Omental fat pad (tissue), 4 donors: ENCODE data around the gene TMX4. TPM values are rescaled to one million over a fixed set of nuclear protein-coding genes. Genes with fewer than 3 reads are reported as not detected.

Experiments used
- ATAC-seq: fragments of 150-250 bp; one replicate; pipeline ENCODE4 v1.9.1; 2016; ENCODE audit warnings: mild to moderate bottlenecking, moderate library complexity; ENCODE audit not compliant: low FRiP score
- DNase-seq: peaks from one replicate; pipeline ENCODE4 v3.0.0-alpha.2; 2019; ENCODE audit warnings: low spot score
- total RNA-seq, 4 donors: library from RNA; depleted of rRNA; stranded (reverse); fragments of >200 nt; gene quantifications; one replicate each; pipeline ENCODE4 v1.1.0, GENCODE V29; 2016
- TF ChIP-seq, protein P1 (sequence below), 3 donors: fragments of 450-650 bp; IDR thresholded peaks; one replicate each; pipeline ENCODE4 v1.5.1; 2016 to 2017; ENCODE audit warnings: antibody characterized with exemption in 3 of 3, mild to moderate bottlenecking in 3 of 3, moderate library complexity in 2 of 3

Gene TMX4
- total RNA-seq, 4 donors from 2014 or later: 30.8 to 48.8 (median 41.6) TPM

DNA sequence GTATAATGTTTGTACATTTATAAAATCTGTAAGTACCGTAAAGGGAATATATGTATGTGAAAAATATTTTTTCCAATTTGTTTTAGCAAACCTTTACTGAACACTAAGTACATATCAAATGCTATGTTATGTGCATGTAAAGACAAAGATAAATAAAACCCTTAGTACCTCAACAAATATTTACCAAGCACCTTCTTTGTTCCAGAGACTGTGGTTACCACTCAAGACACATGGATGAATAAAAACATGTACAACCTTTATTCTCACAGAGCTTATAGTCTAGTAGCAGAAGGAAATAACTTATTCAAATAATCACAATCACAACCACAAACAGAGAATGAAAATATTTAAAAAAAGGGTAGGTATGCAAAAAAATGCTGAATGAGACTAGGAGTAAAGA is 17.5 kb downstream of the TMX4 start:
- DNase-seq (no peak), ATAC-seq (no peak)
- TF ChIP-seq, protein P1, sequence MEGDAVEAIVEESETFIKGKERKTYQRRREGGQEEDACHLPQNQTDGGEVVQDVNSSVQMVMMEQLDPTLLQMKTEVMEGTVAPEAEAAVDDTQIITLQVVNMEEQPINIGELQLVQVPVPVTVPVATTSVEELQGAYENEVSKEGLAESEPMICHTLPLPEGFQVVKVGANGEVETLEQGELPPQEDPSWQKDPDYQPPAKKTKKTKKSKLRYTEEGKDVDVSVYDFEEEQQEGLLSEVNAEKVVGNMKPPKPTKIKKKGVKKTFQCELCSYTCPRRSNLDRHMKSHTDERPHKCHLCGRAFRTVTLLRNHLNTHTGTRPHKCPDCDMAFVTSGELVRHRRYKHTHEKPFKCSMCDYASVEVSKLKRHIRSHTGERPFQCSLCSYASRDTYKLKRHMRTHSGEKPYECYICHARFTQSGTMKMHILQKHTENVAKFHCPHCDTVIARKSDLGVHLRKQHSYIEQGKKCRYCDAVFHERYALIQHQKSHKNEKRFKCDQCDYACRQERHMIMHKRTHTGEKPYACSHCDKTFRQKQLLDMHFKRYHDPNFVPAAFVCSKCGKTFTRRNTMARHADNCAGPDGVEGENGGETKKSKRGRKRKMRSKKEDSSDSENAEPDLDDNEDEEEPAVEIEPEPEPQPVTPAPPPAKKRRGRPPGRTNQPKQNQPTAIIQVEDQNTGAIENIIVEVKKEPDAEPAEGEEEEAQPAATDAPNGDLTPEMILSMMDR (IDR thresholded peaks at IDR 0.05): no peak

- DNase-seq (no peak), ATAC-seq (no peak)
- TF ChIP-seq, protein P1 (IDR thresholded peaks at IDR 0.05): no peak
Observed at GRCh38 chr20:8000796-8001195, 18.8 kb downstream of the TMX4 start.

GRCh38 chr20:7996898-7997297 is 22.7 kb downstream of the TMX4 start:
- TF ChIP-seq, protein P1 (IDR thresholded peaks at IDR 0.05): no peak
- no peak for DNase-seq
- ATAC-seq: no peak

- DNase-seq (no peak), ATAC-seq (no peak)
- TF ChIP-seq, protein P1 (IDR thresholded peaks at IDR 0.05): no peak
Observed at GRCh38 chr20:7994809-7995208, 24.8 kb downstream of the TMX4 start.

DNA sequence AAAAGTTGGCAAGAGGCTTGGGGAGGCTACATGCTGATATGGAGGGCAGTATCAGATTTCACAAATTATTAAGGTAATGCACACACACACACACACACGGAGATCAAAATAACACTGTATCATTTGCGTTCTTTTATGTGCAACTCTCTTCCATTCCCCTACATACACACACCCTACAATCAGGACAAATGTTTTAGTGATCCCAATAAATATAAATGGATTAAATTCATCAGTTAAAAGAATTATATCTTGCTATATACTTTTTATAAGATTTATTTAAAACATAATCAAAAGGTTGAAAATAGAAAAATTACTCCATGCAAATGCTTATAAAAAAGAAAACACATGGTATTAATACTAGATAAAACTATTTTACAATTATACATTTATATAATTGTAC is 25.9 kb downstream of the TMX4 start:
- ATAC-seq (no peak), DNase-seq (no peak)
- TF ChIP-seq, protein P1 (IDR thresholded peaks at IDR 0.05): no peak

- TF ChIP-seq, protein P1 (IDR thresholded peaks at IDR 0.05): no peak
- ATAC-seq (no peak), DNase-seq (no peak)
Observed at GRCh38 chr20:7993238-7993637, 26.3 kb downstream of the TMX4 start.

DNA sequence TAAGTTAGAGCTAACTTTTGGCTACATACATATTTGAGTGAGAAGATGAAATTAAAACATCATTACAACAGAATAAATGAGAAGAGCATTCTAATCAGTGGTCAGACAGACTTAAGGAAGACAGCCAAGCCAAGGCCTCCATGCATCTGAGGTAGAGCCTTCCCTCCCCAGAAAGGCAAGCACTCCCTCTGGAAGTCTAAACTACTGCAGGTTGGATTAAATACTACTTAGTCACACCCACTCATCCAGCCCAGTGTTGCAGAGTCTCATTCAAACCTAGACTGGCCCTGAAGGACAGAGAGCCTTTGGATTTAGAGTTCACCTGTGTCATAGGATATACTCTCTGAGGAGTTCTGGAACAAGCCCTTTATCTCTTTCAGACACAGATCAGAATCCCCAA is 29.2 kb downstream of the TMX4 start:
- no peak for ATAC-seq
- TF ChIP-seq, protein P1 (IDR thresholded peaks at IDR 0.05): no peak
- no peak for DNase-seq
